Activated CD4-positive, alpha-beta T cell treated with anti-CD3 and anti-CD28 coated beads for 24 hours (primary cell): ENCODE results near the gene CISH.
A peak's percentile ranks its signal among the peaks of the same experiment; 100 is the strongest.

Source experiments
- DNase-seq, 2 donors: peaks; one replicate each; pipeline ENCODE4 v3.0.0-alpha.2; 2020; ENCODE audit warnings: low read depth in 2 of 2

CISH gene

DNA sequence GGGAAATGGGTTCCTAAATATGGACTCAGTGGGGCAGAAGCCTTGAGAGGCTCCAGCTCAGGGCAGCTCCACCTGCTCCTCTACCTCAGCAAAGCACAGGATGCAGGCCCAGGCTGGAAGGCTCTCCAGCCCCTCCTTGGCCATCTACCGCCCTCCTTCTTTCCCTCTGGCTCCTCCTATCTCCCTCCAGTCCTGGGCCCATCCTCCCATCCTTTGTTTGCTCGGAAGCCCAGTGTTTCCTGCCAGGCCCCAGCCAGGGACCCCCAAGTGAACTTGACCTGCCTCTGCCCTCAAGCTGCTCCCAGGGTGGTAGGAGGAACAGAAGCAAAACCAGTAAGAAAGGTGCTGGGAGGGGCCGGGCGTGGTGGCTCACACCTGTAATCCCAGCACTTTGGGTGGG lies 25.4 kb upstream of the CISH start:
- no peak for DNase-seq

- no peak for DNase-seq
Observed at GRCh38 chr3:50635066-50635465, 23.5 kb upstream of the CISH start.

DNA sequence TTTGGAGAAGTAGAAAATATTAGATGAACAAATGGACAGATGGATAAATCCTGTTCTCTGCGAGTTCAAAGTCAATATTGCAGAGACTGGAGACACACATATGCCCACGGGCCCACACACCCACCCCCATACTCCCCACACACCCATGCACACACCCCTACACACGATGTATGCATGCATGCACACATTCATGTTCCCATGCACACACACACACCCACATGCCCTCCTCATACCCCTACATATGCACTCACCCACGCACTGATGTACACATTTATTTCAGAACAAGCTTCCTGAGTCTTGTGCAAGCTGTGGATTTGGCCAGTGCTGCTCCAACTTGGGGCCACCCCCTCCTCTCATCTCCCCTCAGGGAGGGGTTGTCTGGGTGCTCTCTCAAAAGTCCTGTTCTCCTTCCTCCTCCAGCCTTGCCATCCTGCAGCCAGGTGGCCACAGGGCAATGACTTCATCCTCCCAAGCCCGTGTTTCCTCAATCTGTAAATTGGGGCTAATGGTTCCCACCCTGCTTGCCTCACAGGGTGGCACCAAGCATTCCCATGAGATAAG lies 21.7 kb upstream of the CISH start:
- DNase-seq, result no peak

GRCh38 chr3:50632450-50632849 lies 20.9 kb upstream of the CISH start:
- DNase-seq, result no peak

DNA sequence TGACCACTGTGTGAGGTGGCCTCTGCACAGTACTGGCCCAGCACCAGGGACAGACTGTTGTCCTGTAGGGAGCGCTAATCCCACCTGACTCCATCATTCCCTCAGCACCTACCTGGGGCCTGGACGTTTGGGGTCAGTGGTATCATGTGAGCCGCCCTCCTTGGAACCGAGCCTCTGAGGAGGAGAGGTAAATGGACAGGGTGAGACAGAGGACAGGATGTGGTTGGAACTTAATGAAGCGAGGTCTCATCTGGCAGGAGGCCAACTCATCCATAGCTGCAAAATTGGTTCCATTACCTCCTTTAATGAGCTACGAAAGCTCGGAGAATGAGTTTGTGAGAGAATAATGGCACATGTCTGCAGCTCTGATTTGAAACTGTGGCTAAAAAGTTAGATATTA lies 19.3 kb upstream of the CISH start:
- no peak for DNase-seq

DNA sequence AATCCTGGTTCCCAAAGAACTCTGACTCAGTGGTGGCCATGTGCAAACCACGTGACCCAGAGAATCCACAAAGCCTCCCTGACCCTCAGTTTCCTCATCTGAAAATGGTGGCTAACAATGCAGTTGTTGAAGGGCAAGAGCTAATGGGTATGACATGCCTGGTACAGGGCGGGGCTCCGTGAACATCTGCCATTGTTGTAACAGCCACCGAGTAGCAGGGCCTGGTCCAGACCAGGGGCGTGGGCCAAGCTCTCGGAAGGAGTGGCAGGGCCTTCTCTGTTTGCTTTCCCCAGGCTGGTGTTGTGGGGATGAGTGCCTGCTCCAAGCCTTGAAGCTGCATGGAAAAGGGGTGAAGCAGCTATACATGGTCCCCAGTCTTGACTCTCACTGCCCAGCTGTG lies 18.8 kb upstream of the CISH start:
- no peak for DNase-seq

DNA sequence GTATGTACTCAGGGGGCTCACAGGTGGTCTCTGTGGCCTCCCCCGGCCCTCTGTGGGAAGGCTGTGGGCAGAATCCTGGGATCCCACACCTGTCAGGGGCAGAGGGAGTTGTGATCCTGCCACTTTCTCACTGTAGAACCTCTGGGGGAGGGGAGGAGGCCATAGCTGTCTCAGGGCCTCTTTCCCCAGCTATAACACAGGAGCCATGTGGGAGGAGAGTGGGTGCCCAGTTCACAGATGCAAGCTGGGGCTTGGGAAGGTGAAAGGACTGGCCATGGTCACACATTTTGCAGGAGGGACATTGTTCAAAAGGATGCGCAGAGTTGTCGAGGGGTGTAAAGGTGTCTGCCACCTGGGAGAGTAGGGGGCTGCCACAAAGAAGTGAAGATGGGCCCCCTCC lies 17.0 kb upstream of the CISH start:
- DNase-seq, result no peak

DNA sequence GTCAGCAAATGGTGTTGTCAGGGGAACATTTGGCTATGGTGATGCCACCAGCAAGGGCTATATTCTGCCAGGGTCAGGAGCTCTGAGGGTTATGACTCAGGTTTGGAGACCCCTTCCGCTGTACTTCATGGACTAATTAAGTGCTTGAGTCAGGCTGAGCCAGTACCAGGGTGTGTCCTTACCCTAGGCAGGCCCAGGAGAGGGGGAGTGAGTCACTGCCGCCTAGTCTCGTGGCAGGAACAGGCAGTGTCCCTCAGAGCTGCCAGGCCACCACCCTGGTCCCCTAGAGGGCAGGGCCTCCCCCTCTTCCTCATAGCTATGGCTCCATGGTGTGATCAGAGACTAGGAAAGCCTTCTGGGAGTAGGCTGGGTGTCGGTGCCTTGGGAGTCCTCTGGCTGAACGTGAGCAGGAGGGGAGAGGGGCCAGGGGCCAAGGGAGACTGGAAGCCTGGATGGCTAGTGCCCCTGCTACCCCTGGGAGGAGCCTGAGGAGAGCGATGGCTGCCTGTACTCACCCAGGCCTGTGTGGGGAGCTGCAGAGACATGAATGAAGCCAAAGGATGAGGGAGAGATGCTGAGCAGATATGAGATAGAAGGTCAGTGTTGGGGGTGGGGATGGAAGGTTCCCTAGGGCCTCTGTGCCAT lies 16.0 kb upstream of the CISH start:
- no peak for DNase-seq

DNA sequence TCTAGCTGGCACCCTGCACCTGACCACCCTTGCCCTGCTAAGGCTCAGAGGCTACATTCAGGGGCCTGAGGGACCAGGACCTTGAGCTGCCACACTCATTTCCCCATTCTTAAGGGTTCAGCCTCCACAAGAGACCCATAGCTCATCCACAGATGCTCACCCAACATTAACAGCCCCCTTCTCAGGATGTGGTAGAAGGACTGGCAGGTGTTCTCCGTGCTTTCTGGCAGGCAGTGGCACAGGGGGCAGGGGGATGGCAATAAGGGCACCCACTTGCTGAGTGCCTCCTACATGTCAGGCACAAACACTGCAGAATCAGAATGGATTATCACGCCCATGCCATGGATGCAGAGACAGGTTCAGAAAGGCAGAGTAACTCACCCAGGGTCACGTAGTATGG lies 14.8 kb upstream of the CISH start:
- no peak for DNase-seq

DNA sequence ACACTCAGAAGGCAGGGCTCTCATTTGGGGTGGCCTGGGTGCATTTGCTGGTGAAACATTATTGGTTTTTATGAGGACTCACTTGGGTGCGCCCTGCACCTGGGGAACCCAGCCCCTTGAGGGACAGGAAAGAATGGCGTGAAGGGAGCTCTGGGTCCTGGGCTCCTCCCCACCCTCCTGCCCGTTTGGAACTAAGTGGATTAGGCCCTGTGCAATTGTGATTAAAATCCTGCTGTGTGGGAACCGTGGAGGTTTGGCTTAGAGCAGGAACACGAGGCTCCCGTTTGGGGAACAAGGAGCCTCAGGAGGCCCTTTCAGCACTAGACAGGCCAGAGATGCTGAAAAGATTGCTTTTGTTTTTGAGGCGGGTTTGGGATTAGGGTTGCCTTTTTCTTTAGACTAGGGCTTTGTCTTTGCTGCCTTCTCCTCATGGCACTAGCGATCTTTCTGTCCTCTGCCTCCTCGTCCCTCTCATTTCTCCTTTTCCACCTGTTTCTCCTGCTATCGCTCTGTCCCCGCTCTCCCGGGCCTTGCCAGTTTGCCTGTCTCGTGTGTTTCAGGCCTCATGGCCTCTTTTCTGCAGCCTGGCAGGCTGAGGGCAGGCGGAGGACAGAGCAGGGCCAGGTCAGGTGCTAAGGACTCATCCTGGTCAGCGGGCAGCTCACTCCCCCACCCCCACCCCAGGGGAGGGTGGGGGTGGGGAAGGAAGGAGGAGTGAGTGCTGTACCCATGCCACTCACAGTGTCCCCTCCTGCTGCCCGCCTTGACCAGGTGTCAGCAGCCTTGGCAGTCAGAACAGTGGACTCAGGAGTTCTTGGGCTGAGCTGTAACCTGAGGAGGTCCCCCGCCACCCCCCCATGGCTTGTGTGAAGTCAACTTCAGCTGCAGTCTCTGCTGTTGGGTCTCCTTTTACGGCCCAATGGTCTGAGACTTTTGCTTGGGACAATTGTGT lies 13.9 kb upstream of the CISH start:
- DNase-seq, result no peak

GRCh38 chr3:50624634-50625033 lies 13.1 kb upstream of the CISH start:
- no peak for DNase-seq

DNA sequence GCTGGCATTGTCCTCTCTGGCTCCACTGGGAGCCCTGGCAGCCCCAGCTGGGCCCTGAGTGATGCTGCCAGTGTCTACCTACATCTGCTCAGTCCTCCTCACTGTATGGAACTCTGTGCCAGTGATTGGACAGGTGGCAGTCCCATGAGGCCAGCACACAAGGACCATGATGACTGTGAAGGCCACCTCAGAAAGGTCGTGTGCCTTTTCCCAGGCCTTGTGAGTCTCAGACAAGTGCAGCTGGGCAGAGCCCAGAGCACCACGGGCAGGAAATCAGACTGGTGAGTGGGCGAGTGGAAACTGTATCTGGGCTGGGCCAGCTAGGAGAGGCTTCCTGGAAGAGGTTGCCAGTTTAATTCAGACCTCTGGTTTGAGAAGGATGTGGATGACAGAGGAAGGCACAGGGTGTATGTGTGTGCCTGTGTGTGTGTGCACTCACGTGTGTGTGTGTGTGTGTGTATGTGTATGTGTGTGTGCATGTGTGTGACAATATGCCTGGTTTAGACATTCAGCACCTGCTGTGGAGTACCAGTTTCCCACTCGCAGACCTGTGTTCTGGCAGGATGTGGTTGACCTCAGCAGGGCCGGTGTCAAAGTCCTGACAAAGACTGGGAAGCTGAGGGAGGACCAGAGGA lies 12.4 kb upstream of the CISH start:
- peak; percentile 21 to 52 for DNase-seq

DNA sequence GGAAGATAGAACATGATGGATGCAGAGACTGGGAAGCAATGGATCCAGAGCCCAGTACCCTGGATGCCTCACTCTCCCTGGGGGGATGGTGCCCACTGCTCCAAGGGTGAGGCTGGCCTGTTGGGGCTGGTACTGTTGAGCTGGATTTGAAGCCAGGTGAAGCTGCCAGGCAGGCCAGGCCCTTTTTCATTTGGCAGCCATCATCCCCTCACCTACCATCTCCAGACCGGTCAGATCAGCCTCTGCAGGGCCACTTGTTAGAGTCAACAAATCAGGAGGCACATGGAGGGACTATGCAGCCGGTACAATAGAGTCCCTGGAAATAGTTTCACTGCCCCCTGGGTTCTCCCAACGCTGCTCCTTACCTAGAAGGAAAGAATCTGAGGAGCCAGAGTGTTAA lies 11.3 kb upstream of the CISH start:
- DNase-seq, result no peak

DNA sequence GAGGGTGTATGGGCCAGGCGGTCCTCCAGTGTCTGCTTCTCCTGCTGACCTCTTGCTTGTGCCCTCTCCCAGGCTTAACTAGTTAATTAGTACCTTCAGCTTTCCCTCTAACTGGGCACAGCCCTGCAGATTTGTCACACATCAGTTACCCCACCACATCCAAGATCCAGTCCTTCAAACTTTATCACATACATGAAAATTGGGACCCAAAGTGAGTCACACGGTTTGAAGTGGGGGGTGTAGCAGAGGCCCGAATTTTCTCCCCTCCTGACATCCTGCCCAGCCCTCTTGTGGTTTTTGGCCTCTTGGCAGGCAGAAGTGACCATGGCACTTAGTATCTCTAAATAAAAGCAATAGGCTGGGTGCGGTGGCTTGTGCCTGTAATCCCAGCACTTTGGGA lies 9.2 kb upstream of the CISH start:
- no peak for DNase-seq

- DNase-seq, result no peak
Observed at GRCh38 chr3:50620420-50620819, 8.8 kb upstream of the CISH start.

DNA sequence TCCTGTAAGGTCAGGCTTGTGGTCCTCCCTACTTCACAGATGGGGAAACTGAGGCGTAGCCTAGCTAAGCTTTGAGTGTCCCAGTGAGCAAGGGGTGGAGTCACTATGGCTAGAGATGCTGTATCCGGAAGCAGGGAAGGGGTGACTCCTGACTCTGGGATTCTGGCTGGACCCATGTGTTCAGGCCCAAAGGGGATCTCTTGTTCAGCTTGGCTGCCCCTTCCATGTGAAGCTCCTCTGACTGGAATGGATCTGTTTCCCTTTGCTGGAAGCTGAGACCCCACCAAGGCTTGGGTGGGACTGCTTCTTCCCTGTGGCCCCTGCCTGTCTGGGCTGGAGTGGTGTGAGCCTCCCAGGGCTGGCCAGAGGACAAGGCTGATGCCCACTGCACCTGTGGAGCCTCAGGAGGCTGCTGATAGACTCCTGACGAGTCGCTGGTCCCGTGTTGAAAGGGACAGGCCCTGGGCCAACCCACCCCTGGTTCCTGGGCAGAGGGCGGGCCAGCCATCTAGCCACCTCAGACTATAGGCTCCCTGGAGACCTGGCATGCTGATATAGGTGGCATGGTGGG lies 6.4 kb upstream of the CISH start:
- no peak for DNase-seq

DNA sequence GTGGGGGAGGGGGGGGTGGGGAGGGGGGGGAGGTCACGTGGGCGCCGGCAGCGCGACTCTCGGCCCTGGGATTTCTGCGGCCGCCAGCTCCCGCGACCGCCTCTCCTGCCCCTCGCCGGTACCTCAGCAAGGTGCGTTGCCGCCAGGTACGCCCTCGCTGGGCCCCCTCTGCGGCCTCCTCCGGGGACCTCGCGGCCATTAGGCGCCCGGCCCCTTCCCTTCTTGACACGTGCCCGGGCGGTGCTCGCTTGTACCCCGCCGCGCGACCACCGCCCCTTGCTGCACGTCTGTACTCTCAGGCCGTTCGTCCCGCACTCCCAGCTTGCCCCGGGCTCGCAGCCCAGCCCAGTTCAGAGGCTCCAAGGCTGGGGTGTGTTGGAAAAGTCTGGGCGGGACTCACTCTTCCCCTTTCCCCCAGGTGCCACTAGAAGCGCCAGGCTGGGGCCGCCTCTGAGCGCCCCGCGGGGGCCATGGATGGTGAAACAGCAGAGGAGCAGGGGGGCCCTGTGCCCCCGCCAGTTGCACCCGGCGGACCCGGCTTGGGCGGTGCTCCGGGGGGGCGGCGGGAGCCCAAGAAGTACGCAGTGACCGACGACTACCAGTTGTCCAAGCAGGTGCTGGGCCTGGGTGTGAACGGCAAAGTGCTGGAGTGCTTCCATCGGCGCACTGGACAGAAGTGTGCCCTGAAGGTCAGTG lies 5.7 kb upstream of the CISH start, which contains the start of gene MAPKAPK3:
Gene MAPKAPK3, plus strand, starts transcription at position 56 of the 696 bp plus-strand sequence. Its CDS starts 415 bp downstream, at position 471.
- DNase-seq, result peak in 1 of 2 donors; percentile 15

- peak; percentile 90 to 95 for DNase-seq
Observed at GRCh38 chr3:50616770-50617095, 5.2 kb upstream of the CISH start.

DNA sequence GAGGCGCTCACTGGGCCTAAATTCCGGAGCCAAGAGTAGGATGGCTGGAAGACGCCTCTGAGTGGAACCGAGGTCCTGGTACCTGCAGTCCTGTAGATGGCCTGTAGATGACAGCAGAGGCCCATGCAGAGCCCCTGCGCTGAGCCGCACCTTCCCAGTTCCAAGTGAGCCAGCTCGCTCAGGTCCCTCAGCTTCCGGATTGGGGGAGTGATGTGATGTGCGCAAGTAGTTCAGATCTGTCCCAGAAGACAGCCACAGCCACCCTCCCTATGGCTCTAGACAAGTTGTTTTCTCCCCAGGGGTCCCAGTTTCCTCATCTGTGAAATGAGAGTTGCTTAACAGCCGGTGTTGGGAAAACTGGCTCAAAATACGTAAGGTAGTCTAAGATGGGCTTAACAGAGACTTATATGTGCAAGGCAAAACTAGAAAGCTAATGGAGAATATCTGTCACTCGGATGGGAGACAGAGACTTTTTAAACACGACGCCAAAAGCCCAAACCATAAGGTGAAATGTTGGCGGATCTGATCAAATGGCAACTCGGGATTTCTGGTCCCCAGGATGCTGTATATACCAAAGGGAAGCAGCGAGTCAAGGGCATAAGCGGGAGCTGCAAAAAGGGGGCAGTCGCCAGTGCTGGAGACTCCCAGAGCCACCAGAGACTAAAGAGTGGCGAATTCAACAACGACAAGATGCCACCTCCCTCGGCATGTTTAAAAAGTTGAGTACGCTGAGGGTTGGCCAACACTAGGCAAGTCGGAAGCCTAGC lies 4.6 kb upstream of the CISH start:
- DNase-seq, result peak; percentile 82

DNA sequence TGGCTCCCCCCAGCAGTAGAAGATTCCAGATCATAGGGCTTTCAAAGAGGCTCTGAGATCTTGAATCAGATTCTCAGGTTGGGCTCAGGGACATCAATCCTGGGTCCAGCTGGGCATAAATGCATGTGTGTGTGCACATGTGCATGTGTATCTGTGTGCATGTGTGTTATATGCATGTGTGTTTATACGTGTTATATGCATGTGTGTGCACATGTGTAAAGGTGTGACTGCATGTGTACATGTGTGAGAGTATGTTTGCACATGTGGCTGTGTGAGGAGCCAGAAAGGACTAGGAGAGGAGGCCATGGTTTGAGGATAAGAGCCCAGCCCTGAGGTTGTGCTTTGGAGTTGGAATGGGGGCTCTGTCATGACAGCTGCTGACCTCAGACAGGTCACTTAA lies 3.6 kb upstream of the CISH start:
- no peak for DNase-seq
